Activated CD8-positive, alpha-beta memory T cell treated with anti-CD3 and anti-CD28 coated beads for 36 hours (primary cell): ENCODE results near the gene GAS2. TPM values are rescaled to one million over a fixed set of nuclear protein-coding genes. Genes with fewer than 3 reads are reported as not detected.
"Not testable (repeated sequence)": the region's sequence is repeated elsewhere in the genome, so short reads cannot be mapped to it uniquely, and the experiment has no call there.

Experiments used
- CTCF ChIA-PET: fragments of 350-600 bp; sonication (Branson Sonifier 250); formaldehyde crosslinking; loops from one replicate; lab custom pipeline; 2021; ENCODE audit warnings: antibody characterized with exemption; lab: Charles Lee
- POLR2A ChIA-PET: fragments of 350-600 bp; sonication (Branson Sonifier 250); formaldehyde crosslinking; loops from one replicate; lab custom pipeline; 2021; ENCODE audit warnings: antibody characterized with exemption; lab: Charles Lee
- total RNA-seq, 2 experiments: library from RNA; stranded (reverse); gene quantifications; one replicate each; pipeline ENCODE4 v1.2.3, GENCODE V29; 2021

The GAS2 gene
- total RNA-seq: 1 to 10 TPM; 1.9 to 2.2 TPM

DNA sequence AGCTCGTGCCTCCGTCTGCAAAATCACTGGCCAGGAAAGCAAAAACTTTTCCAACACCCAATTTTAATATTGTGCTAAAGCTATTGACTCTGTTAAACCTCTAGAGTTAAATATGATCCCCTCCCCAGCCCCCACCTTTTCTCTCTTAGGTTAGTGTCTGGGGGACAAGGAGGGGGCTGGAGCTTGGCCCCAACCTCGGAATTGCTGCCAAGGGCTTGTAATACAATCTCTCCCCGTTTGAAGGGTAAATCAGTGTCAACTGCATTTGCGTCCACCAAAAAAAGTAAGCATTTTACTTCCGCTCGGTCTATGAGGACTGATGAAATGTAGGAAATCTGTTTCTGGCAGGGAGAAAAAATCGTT lies at the start of gene GAS2:
Gene GAS2, plus strand, starts transcription at position 287 of the 363 bp plus-strand sequence. CDS start 8,259 bp downstream, outside the sequence.
- POLR2A ChIA-PET: interaction anchor here (1.2 kb wide), 1 partner anchor 40 kb away, joined by 3 read pairs; the partner anchor contains the start of gene FANCF
- CTCF ChIA-PET: interaction anchor here (0.5 kb wide), 1 partner anchor 38 kb away, joined by 3 read pairs; no protein-coding TSS in a partner anchor

DNA sequence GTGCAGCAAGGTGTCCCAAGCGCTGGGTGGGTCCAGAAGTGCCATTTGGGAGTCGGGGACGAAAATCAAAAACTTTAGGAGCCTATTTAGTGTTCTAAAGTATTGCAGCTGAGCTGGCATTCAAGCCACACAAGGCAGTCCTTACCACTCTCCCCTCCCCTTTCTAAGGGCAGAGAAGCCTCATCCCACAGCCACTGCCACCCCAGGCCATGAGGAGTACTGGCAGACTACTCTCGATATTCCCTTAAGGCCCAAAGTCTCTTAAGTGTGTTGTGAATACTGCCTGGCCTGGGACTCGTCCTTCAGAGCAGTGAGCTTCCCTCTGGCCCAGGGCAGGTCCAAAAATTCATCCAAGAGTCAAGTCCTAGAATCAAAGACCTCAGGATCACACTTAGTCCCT lies 48.5 kb upstream of the GAS2 start:
- ChIA-PET POLR2A (no interaction called here), CTCF (no interaction called here)

DNA sequence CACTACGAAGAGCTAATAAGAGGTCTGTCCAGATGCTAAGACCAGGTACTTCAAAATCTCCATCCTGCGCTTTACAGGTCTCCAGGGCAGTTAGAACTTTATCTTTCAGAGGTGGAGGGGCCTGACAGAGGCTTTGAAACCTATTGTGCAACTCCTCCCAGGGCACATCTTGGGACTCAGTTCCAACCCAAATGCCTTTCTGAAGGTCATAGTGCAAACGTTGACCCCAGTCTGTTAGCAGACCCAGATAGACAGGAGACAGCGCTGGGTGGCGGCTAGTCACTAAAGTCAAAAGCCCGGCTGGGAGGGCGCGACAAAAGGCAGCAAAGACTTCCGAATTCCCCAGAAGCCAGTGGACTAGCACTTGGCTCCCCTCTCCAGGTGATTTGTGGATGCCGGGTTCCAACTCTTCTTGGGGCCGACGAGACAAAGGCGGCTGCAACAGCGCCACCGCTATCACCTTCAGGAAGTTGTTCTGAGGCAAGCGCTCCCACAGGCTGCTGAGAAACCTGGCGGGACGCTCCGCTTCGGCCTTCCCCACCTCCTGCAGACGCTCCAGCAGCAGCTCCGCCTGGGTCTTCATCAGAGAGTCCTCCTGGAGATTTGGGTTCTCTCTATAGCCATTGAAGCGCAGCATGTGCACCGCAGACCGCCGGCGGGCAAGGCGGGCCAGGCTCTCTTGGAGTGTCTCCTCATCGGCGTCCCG lies 41.5 kb upstream of the GAS2 start:
- ChIA-PET POLR2A (interaction anchor here (1.7 kb wide), 1 partner anchor 204 kb away, joined by 7 read pairs; the partner anchor contains the start of gene SVIP), CTCF (interaction anchor here (1.0 to 1.8 kb wide), 3 partner anchors 8 to 47 kb away, joined by 3 to 5 read pairs (median 3); no protein-coding TSS in a partner anchor)

DNA sequence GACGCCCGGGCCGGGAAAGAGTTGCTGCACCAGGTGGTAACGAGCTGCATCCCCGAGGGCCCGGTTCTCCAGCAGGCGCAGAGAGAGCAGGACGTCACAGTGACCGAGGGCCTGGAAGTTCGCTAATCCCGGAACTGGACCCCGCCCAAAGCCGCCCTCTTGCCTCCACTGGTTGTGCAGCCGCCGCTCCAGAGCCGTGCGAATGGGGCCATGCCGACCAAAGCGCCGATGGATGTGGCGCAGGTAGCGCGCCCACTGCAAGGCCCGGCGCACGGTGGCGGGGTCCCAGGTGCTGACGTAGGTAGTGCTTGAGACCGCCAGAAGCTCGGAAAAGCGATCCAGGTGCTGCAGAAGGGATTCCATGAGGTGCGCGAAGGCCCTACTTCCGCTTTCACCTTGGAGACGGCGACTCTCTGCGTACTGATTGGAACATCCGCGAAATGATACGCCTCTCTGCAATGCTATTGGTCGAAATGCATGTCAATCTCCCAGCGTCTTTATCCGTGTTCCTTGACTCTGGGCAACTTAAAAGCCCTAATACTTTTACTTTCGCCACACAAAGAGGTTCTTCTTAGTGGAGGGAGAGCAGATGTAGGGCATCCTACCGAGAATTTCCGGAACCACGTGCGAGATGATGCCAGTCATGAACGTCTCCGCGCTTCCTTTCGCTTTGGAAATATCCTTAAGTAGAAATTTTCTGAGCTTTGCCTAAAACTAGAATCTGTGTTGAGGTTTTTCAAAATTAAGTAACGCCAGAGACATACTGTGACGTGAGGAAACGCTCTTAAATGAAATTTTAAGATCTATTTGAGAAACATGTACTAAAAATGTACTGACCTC lies 40.7 kb upstream of the GAS2 start, which contains the start of gene FANCF:
Gene FANCF, minus strand, starts transcription at position 376 of the 840 bp plus-strand sequence. Its CDS starts 13 bp downstream, at position 363.
- ChIA-PET CTCF (interaction anchor here (1.0 to 1.8 kb wide), 3 partner anchors 9 to 48 kb away, joined by 3 to 5 read pairs (median 3); no protein-coding TSS in a partner anchor), POLR2A (interaction anchor here (1.0 to 1.7 kb wide), 2 partner anchors 40 to 204 kb away, joined by 3 to 7 read pairs; partner anchors contain the start of gene SVIP)

DNA sequence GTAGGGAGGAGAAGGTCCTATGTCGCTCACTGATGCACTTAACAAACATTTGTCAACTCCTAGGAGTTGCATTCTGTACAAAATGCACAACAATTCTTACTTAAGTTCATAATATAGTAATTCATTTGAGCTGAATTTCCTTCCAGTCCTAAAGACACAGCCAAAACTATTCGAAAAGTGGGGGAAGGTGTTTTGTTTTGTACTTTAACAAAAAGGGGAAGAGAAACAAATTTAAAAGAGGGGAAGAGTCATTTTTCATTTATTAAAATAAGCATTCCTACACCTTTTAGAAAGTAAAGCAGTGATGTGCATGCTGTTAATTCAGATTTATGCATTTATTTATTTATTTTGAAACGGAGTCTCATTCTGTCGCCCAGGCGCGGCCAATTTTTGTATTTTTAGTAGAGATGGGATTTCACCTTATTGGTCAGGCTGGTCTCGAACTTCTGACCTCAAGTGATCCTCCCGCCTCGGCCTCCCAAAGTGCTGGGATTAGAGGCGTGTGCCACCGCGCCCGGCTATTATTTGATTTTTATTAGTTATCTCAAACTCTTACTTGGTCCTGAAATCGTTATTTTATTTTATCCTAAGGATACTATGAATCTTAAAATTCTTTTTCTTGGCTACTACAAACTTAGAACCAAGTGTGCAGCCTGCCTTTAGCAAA lies 39.7 kb upstream of the GAS2 start:
- CTCF ChIA-PET: interaction anchor here (1.8 kb wide), 1 partner anchor 9 kb away, joined by 5 read pairs; no protein-coding TSS in a partner anchor
- POLR2A ChIA-PET: interaction anchor here (1.0 kb wide), 1 partner anchor 39 kb away, joined by 3 read pairs; no protein-coding TSS in a partner anchor

DNA sequence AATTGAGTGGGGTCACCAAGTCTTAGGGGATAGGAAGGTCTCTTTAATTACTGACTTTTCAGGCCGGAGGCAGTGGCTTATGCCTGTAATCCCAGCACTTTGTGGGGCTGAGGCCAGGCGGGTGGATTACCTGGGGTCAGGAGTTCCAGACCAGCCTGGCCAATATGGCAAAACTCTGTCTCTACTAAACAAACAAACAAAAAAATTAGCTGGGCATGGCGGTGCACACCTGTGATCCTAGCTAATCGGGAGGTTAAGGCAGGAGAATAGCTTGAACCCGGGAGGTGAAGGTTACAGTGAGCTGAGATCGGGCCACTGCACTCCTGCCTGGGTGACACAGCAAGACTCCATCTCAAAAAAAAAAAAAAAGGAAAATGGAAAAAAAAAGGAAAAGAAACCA lies 39.0 kb upstream of the GAS2 start:
- ChIA-PET CTCF (no interaction called here), POLR2A (no interaction called here)

DNA sequence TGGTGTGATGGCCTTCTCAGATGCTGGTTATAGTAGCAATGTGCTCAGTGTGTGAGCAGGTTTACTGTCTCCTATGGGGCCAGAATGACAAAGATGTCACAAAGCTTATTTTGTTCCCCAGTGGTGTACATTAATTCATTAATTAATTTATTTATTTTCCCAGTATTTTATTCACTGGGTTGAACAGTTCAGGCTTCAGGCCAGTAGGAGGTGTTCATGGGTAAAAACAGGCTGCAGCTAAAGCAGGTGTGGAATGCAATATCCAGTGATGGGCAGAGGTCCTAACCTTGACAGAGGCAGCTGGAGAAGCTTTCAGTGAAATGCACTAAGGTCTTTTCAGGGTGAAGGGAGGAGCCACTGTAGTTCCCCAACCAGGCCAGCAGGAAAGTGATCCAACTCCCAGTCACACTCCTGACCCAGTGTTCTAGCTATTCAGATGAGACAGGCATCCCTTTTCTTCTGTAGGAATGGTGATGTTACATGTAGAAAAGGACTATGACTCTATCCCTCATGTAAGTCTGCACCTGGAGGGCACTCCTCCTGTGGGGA lies 33.0 kb upstream of the GAS2 start:
- ChIA-PET POLR2A (no interaction called here), CTCF (interaction anchor here (0.6 kb wide), 1 partner anchor 17 kb away, joined by 3 read pairs; no protein-coding TSS in a partner anchor)

DNA sequence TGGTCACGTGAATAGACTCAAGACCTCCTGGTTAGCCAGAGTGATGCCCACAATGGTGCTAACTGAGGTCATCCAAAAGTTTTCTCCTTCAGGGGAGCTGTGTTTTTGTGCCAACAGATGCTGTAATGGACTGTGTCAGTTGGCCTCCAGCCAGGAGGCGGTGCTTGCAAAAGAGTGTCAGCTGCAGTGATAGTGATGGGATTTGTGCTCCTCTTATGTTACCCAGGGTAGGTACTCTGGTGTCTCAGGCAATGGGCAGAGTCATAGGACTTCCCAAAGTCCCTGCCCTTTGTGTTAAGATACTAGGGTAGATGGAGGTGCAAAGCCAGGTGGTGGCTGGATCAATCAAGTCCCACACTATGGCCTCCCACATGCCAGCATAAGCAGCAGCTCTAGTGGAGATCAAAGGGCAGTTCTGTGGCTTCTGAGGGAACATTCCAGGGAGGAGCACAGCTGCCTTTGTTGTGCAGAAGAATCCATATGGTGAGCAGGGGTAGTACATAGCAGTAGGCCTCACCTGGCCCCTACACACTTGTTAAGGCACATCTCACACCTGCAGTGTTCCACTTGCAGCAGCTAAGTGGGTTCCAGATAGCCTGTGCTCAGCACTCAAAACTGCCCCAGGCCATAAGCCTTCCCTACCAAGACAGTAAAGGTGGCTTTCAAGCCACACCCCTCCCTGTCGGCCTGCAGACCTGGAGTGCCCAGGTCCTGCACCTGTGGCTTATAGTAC lies 31.3 kb upstream of the GAS2 start:
- ChIA-PET POLR2A (no interaction called here), CTCF (interaction anchor here (1.8 kb wide), 1 partner anchor 10 kb away, joined by 5 read pairs; the partner anchor contains the start of gene FANCF)

DNA sequence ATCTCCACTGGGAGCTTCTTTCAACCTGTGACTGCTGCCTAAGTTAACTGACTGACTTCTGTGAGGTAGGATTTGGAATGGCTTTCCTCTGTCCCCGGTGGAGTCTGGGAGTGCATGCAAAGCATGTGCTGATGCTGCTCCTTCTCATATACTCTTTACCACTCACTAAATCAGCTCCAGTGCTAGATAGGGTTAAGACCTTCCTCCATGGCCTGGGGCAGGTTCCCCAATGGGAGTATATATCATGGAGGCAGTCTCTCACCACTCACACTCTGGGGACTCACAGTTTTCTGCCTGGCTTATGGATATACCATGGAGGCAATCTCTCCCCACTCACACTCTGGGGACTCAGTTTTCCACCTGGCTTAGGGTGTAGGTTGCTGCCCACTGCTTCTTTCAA lies 30.7 kb upstream of the GAS2 start:
- CTCF ChIA-PET: interaction anchor here (1.8 kb wide), 1 partner anchor 10 kb away, joined by 5 read pairs; the partner anchor contains the start of gene FANCF
- POLR2A ChIA-PET: no interaction called here

DNA sequence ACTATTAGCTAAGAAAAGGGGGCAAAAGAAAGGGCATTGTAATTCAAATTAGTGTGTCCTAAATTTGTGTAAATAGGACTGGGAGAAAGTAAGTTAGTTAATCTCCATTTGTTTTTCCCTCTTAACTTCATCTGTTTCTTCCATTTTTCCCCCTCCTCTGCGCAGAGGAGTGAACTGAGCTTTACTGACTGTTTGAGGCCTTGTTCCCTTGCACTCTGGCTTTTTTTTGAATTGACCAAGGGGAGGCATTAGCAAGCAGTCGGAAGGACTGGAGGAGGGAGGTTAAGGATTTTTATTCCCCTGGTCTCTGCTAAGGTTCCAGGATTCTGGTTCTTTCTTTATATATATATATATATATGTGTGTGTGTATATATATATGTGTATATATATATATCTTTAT lies 25.5 kb upstream of the GAS2 start:
- ChIA-PET POLR2A (no interaction called here), CTCF (no interaction called here)

DNA sequence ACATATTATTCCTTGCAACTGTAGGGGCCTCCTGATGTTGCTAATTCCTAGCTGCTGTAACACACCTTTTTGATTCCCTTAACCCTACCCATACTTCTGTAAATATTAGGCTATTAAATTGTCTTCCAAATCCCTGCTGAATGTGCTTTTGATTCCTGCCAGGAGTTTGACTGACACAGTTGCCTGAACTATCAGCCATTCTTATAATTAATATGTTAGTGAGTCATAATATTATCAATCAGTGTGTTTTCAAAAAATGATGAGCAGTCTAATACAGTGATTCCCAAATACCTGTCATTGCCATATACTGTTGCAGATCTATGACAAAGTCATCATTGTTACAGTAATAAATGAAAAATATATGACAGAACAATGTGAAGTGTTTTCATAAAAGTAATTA lies 24.9 kb upstream of the GAS2 start:
- POLR2A ChIA-PET: no interaction called here
- CTCF ChIA-PET: no interaction called here

DNA sequence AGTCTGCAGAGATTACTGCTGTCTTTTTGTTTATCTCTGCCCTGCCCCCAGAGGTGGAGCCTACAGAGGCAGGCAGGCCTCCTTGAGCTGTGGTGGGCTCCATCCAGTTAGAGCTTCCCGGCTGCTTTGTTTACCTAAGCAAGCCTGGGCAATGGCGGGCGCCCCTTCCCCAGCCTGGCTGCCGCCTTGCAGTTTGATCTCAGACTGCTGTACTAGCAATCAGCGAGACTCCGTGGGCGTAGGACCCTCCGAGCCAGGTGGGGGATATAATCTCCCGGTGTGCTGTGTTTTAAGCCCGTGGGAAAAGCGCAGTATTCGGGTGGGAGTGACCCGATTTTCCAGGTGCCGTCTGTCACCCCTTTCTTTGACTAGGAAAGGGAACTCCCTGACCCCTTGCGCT lies 14.1 kb upstream of the GAS2 start:
- CTCF ChIA-PET, POLR2A ChIA-PET: not testable (repeated sequence)

DNA sequence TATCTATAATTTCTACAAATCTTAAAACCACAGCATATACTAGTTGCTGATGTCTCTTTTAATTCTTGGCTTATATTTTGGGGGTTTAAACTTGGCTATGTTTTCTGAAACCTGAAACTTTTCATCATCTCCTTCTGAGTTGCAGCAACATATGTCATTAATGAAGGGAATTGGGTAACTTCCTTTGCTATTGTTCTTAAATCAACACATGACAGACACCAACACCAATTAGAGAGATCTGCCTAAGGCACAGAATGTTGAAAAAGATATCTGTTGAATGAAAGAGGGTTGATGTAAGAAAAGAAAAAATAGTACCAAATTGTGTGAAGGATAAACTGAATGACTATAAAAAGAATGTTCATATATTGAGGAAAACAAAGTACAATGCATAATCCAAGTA lies 10.3 kb upstream of the GAS2 start:
- ChIA-PET POLR2A (no interaction called here), CTCF (no interaction called here)

DNA sequence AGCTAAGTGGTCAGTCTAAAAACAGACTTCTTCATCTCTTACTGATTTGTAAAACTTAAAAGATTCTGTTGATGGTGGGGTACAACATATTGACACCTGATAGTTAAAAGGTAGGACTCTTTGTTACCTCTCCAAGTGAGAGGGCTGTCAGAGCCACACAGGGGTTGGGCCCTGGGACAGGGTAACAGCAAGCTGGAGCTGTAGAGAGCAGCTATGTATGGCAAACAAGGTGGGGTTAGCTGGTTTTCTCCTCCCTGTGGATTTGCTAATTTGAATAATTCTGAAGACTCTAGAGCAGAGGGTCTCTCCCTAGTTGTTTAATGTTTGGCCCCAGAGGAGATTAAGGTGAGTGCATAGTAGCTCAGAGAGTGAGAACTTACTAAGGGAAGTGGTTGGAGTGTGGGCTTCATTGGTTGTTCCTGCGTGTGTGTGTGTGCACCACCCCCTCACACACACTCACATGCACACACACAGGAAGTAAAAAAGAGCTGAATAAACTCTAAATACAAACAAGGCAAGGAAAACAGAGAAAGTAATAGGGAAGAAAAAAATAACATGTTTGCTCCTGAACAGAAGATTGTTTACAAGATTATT lies 9.2 kb upstream of the GAS2 start:
- CTCF ChIA-PET: interaction anchor here (1.3 kb wide), 1 partner anchor 173 kb away, joined by 5 read pairs; the partner anchor contains the start of gene SVIP
- POLR2A ChIA-PET: no interaction called here

DNA sequence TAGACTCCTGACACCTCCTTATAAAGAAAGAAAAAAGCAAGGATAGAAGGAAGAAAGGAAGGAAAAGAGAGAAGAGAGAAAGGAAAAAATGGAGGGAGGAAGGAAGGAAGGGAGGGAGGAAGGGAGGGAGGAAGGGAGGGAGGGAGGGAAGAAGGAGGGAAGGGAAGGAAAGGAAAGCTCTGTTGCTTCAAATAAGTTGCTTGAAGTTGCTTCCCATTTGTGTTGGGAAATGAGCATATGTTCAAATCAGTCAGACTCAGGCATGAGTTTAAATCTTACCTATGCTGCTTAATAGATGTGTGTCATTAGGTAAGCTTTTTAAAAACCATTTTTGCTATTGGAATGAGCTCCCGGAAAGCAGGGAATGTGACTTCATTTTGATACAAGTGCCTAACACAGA lies 6.6 kb upstream of the GAS2 start:
- ChIA-PET POLR2A (no interaction called here), CTCF (no interaction called here)

DNA sequence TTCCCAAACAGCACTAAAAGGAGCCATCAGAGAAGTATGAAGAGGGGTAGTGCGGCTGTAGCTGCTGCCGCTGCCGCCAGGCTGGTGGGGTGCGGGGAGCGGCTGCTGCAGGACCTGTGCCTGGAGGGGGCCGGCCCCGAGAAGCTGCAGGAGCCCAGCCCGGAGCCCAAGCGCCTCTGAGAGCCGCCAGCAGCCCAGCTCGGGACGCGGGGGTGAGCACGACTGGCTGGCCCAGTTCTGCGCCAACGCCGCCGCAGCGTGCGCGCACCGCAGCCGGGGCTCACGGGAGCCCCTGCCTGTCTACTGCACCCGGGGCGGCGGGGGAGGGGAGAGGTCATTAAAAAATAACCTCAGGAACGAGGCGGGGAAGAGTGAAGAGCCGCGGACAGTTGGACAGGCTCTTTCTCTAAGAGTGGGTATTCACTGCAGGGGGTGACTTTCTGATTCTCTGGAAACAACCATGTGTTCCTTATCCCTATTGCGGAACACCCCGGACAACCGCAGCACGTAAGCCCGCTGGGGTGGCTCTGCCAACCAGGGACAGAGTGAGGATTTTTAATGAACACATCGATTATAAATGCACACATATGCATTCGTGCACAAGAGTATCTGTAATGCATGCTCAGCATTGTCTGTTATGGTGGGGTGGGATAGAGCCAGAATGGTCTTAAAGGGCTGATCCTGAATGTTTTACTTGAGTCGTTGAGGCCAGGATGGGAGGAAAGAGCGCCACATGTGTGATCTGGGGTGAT lies 453 bp downstream of the GAS2 start:
- CTCF ChIA-PET: interaction anchor here (0.5 kb wide), 1 partner anchor 38 kb away, joined by 3 read pairs; no protein-coding TSS in a partner anchor
- POLR2A ChIA-PET: no interaction called here
